ENCODE measurements around the gene TAGLN2. TPM values are rescaled to one million over a fixed set of nuclear protein-coding genes. Genes with fewer than 3 reads are reported as not detected.

Gene TAGLN2
- total and polyA plus RNA-seq, 9 of the 15 experiments (the other 6 are each of a cell fraction or from before 2014, with no cell fraction given), result 192 to 683 (median 455) TPM

GRCh38 chr1:159951551-159951950 lies 26.2 kb upstream of the TAGLN2 start (continued):
- TF ChIP-seq MGA (IDR thresholded peaks at IDR 0.05) (no peak), CBFA2T3 (IDR thresholded peaks at IDR 0.05) (no peak), ZNF830 (CRISPR knock-in tag; IDR thresholded peaks at IDR 0.05) (no peak), PURB (CRISPR knock-in tag; IDR thresholded peaks at IDR 0.05; ENCODE audit: low read depth) (no peak), ZNF79 (CRISPR knock-in tag; IDR thresholded peaks at IDR 0.05; ENCODE audit: low read depth) (no peak), ZBTB26 (CRISPR knock-in tag; IDR thresholded peaks at IDR 0.05) (no peak), ZNF75A (CRISPR knock-in tag; IDR thresholded peaks at IDR 0.05) (no peak), PHF21A (IDR thresholded peaks at IDR 0.05; ENCODE audit: borderline replicate concordance, low read depth) (no peak), HNRNPL (IDR thresholded peaks at IDR 0.05; ENCODE audit: low read depth, low read length) (no peak), RBBP5 (IDR thresholded peaks at IDR 0.05; ENCODE audit: borderline replicate concordance, insufficient read depth, low read length, poor library complexity, severe bottlenecking) (no peak), CBX3 (IDR thresholded peaks at IDR 0.05; ENCODE audit: borderline replicate concordance in 1 of 2, low read length in 2 of 2) (no peak), RBM39 (optimal IDR thresholded peaks at IDR 0.05; ENCODE audit: low read depth, low read length) (no peak), PRDM10 (IDR thresholded peaks at IDR 0.05; ENCODE audit: partially characterized antibody) (no peak)
